Transverse colon (tissue), 3 donors: ENCODE results near the gene PEX14.

Experiments used
- CTCF ChIP-seq, 5 experiments: fragments of 200-600 bp in 3 of 5; fragments of 450-650 bp in 2 of 5; sonication (generic) in 3 of 5; IDR thresholded peaks; 1 replicate in 2 of 5; 2 replicates in 3 of 5; pipeline ENCODE4 v1.5.1; 2016 to 2017; ENCODE audit warnings: antibody characterized with exemption in 5 of 5, inconsistent platforms in 3 of 5, mild to moderate bottlenecking in 2 of 5, moderate library complexity in 1 of 5
- POLR2A ChIP-seq: fragments of 450-650 bp; IDR thresholded peaks from one replicate; pipeline ENCODE4 v1.6.1; 2016; ENCODE audit warnings: antibody characterized with exemption, mild to moderate bottlenecking, moderate library complexity

GRCh38 chr1:10617318-10617717, 142.6 kb downstream of the PEX14 start:
- TF ChIP-seq POLR2A (no peak), CTCF (IDR thresholded peaks at IDR 0.05) (no peak)
